HG03135 (cell line): ENCODE data around the gene CLCC1.

Experiments
- ATAC-seq: cut with Tn5 transposase; IDR thresholded peaks from one replicate; pipeline ENCODE4 v1.9.1; 2021; ENCODE audit warnings: mild to moderate bottlenecking, moderate library complexity; ENCODE audit not compliant: unreplicated experiment

CLCC1 gene

DNA sequence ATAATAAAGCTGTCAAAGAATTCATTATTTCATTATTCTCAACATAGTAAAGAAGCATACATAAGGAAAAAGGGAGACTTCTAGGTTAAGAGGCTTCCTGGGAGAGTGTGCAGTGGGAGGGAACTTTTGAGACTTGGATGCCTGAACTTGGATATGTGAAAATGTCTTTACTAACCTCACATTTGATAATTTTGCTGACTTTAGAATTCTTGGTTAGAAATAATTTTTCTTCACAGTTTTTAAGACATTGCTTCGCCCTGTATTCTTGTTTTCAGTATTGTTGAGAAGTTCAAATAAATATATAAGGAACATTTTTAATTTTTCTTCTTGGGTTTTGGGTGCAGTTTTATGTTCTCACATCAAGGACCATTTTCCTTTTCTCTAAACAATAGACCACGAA is 46.5 kb downstream of the CLCC1 start:
- no peak for ATAC-seq
